Femur (tissue), 1 donor: Measurements from ENCODE around the gene LAMA5.

Experiments
- DNase-seq: peaks from one replicate; pipeline ENCODE4 v3.0.0-alpha.2; 2017

Gene LAMA5

DNA sequence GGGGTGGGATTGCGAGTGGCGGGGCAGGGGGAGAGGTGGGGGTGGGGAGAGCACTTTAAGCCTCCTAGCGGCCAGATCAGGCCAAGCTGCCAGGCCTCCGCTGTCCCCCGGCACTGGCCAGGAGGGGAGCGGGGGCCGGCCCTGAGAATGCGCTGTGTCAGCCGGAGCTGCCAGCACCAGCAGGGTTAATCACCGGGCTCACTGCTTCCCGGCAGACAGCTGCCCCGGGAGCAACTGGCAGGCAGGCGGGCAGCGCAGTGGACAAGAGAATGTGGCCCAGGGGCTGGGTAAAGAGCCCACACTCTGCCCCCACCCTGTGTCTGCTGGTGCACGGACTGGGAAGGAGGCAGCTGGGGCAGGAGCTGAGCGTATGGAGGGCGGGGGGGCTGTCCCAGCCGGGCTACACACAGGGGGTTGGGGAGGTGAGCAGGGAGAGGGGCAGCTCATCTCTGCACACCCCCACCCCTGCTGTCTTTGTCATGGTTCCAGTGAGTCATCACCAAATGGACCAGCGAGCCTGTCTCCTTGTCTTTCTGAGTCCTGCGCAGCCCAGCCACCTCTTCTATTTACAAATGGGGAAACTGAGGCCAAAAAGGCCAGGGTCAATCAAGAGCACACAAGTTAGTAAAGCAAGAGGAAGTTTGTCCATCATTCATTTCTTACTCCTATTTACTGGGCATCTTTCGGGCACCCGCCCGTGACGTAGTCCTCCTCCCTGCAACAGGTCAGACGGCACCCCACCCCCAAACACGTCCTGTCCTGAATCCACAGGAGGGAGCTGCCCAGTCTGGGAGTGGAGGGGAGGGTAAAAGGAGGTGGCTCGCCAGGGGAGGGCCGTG is 2.1 kb upstream of the LAMA5 start:
- peak; percentile 84 for DNase-seq

DNA sequence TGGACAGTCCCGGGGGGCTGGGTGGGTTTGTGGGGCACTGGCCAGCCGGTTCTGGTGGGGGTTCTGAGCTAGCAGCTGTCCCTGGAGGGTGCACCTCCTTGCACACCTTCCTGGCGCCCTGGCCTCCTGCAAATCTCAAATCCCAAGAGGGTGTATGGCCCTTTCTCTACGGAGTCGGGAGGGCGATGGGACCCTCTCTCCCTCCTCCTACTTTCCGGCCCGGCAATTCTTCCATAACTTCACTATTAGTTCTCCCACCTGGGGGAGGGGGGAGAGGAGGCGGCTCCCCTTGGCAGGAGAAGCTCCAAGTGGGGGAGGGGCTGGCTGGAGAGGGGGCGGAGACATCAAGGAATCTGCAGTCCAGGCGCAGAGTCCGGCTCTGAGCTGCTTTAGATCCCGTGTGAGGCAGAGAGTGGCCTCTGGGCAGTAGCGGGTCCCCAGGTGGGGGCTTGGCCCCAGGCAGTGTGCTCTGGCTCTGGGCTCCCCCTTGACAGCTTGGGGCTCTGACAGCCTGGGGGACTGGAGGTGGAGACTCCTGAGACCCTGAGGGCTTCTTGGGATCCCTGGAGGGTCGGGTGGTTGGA is 1.4 kb upstream of the LAMA5 start:
- DNase-seq = no peak

DNA sequence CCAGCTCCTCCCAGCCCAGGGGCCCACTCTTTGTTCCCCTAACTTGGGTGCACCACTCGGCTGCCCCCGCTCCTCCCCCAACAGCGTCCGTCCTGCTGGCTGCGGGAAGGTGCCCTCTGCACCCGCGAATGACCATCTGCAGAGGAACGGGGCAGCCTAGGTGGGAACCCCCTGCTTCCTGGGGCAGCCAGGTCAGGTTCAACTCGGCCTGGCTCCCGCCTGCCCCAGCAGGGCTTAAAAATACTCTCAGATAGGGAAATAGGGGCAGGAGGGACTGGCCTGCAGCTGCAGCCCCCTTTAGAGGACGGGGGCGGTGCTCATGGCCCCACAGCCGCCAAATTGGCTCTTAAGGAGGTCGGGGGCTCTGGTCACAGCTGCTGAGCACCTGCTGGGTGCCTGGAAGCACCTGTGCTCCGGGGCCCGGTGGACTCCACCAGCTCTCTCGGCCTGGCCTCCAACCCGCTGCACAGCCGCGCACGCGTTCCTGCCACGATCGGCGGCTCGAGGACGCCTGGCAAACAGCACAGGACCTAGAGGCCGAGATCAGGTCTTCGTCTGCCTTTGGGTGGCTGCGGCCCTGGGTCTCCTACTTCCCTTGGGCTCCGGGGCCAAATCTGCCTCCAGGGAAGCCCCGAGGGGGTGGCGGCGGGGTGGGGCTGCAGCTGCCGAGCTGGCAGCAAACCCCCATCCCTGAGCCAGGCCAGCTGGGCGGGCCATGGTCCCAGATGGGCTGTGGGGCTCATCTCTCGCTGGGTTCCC is 700 bp upstream of the LAMA5 start:
- DNase-seq = peak; percentile 65

GRCh38 chr20:62366370-62367135 is 559 bp downstream of the LAMA5 start:
- DNase-seq = peak; percentile 40

DNA sequence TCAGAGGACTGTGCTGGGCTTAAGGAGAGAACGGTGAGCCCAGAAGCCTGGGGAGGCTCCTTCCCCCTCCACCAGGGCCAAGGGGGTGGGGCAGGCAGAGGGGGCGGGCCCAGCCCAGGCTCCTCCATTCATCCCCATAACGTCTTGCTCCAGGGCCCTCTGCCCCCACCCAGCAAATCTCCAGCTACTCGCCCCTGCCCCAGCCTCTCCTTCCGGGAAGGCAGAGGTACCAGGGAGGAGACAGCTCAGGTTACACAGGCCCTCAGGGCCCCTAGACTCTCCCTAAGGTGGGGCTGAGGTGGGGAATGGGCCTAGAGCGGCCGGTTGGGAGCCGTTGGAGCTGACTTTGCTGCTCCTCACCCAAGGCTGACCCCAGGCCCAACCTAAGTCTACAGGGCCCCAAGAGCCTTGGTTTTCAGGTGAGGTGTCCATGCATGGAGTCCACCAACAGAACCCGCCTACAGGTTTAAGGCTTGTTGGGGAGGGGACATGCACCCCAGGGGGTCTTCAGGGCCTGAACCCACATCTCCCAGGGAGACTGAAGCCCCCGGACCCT is 1.2 kb downstream of the LAMA5 start:
- DNase-seq = peak; percentile 34

GRCh38 chr20:62364911-62365736 is 2.0 kb downstream of the LAMA5 start:
- no peak for DNase-seq

DNA sequence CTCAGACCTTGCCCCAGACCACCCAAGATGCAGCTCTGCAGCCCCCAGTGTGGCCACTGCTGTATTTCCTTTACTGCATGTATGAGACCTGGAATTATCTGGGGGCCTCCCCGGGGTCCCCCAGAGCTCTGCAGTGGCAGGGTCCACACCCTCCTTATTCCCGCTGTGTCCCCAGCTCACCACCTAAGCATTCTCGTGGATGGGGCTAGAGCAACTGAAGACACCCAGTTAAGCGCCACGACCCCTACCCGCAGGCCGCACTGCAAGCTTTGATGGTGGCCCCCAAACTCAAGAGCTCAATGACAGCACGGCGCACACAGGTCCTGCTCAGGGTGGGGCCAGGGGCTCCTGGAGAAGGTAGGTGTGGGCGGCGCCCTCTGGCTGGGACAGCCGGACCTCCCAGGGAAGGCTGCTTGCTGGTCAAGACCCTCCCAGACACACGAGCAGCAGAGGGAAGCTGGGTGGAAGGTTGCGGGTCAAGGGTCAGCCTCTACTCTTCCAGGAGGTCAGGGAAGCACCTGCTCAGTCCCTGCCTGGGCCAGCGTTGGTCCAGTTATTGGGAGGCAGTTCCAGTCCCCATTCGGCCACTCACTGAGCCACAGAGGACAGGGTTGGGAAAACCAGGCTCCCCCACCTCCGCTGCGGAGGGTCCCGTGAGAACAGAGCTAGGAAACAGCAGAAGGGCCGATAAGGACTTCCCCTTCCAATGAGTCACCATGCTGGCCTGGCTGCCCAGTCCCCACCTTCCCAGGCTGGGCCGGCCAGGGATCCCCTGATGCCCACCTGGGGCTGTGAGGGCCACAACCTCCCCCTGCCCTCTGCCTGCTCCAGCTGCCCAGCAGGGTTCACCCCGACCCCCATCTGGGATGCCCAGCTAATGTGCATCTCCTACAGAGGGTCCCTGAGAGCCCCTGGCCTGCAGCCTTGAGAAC is 2.9 kb downstream of the LAMA5 start:
- DNase-seq = no peak

DNA sequence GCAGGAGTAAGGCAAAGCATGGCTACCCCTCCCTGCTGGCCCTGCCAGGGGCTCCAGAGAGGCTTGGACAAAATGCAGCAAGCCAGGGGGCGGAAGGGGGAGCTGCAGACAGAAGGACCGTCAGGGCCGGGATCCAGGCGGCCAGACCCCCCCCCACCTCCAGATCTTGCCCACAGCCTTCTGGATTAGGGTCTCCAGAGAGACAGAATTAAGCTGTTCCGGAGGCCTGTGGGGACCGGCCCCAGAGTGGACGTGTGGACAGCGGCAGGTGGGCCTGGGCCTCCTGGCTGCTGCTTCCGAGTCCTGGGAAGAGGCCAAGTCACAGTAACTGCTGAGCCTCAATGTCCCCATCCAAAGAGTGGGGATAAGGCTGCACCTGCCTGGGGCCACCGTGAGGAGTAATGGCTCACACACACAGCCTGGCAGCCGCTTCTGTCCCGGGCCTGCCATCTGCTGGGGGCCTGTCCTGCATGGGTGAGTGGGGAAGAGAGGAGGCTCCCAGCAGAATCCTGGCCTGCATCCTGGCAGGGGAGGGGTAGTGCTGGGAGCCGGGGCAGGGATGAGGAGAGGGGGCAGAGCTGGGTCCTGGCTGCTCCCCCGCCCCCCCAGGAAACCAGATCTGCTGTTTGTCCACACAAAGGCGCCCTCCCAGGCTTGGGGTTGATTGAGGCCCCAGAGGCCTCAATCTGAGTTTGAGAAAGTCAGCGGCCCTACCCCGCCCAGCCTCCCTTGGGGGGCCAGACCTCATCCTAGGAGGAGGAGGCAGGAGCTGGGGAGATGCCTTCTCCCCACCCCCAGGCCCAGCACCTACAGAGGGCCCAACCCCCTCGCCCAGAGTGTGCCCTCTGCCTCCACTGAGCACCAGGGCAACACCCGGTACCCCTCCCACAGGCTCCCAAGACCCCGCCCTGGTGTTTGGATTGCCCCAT is 3.9 kb downstream of the LAMA5 start:
- no peak for DNase-seq

DNA sequence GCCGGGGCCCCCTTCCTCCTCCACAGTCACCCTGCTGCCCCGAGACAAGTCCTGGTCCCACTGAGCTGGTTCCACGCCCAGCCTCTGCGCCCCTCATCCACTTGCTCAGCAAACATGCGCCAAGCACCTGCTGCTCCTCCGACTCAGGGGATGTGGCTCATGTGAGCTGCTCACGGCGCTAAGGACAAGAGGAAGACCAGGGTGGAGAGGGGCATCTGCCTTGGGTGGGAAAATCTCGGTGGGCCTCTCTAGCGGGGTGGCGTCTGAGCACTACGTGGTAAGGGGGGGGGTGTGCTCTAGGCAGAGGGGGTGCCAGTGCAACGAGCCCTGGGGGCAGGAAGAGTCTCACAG is 4.5 kb downstream of the LAMA5 start:
- DNase-seq = peak; percentile 45

- no peak for DNase-seq
These were observed 5.1 kb downstream of the LAMA5 start for GRCh38 chr20:62361799-62362589.

DNA sequence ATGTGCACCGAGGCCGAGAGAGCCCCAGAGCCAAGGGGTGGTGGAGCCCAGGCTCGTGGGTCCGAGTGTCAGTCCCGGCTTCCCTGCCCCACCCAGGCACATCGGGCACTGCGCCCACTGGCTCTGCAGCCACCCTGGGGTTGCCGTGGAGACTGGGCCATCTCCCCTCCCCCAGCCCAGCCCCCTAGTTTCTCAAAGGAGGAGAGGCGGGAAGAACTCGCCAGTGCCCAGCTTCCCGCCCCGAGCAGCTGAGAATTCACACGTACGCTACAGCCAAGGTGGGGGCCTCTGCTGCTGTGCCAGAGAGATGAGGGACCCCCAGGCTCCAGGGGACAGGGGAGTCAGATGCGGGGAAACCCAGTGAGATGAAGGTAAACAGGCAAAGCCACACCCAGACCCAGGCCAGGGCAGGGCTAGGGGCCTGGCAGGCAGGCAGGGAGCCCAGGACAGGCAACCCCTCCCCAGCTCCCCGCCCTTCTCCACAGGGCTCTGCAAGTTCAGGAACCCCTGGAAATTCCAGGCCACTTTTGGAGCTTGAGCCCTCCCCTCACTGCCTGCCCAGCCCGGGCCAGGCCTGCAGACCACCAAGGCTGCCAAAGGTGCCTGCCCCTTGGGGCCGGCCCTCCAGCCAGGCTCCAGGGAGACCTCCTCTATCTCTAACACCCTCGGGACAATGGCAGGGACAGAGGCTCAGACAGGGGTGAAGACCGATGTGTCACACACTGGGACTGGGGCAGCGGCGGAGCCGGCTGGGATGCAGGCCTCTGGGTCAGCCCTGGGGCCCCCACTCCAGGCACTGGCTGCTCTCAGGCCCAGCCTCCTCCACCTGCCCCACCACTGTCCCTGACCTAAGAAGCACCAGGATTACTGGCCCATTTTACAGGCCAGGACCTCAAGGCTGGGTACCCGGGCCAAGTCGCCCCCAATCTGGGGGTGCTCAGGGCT is 6.0 kb downstream of the LAMA5 start:
- peak; percentile 57 for DNase-seq

DNA sequence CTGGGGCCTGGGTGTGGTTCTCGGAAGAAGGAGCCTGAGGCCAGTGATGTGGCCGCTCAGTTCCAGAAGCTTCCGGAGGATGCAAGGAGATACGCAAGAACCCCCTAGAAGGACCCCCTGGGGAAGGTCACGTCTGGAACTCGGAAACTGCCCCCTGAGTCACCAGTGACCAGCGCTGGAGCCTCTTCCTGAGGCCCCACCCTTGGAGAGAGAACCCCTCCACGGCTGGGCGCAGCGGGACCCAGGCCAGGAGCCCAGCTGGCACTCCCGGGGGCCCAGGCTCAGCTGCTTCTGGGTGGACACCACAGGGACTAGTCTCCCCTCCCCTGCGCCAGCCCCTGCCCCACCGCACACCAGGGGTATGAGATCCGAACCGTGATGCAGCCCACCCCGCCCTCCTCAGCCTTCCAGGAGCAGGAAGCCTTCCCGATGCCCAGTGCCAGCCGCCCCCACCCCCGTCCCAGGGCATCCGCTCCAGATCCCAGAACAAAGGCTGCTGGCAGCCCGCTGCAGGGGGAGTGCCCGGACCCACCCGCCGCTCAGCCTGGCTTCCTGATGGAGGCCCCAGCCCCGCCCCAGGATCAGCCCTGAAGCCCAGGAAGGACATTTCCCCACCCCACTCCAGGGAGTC is 7.5 kb downstream of the LAMA5 start:
- DNase-seq = peak; percentile 55

GRCh38 chr20:62359043-62359490 is 8.0 kb downstream of the LAMA5 start:
- DNase-seq = no peak

DNA sequence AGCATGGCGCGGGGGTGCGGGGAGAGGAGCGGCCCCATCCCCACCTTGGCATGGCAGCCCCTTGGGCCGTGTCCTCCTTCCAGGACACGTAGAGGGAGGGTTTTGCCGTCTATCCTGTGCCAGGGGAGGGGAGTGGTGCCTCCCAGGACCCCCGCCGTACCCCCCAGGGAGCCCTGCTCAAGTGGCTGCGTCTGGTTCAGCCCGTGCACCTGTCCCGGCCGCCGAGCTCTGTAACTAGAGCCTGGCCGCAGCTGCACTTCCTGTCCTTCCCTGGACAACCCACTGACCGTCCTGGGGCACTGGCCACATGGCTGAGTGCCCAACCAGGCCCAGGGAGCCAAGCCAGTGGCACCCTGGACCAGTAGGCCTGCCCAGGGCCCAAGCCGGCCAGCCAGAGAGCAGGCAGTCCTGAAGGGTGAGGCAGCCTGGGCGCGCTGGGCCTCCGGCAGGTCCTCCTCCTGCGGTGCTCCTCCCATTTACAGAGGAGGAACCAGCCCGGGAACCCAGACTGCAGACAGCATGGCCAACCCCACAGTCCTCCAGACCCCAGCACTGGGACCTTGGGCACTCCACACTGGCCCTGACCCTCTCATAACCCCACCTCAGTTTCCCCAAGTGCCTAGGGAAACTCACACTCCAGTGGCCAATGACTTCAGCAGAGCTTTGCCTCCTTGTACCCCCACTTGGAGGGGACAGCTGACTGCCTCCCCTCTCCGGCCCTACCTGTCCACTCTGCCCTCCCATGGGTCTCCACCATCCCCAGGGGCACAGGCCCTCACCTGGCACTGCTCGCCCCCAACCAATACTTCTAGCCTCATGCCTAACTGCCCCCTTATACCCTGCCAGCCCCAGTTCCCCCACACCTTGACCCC is 8.7 kb downstream of the LAMA5 start:
- peak; percentile 75 for DNase-seq

GRCh38 chr20:62357681-62358080 is 9.4 kb downstream of the LAMA5 start:
- peak; percentile 51 for DNase-seq

DNA sequence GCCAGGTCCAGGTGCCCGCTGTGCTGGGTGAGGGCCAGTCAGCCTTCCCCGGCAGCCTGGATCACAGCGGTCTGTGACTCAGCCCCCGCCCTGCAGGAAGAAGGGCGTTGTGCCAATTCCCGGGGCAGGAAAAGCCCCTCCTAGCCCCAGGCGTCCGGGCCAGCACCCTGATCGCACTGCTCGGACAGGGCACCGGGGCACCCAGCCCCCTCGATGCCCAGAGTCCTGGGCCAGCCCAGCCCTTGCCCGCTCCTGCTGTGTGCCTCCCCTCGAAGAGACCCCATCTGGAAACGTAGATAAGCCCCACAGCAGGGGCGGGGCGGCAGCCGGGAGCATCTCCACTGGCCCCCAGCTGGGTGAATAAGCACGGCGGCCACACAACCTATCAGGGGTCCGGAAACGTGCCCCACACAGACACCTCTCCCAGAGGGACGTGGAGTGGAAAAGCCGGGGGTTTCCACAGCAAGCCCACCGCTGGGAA is 9.9 kb downstream of the LAMA5 start:
- DNase-seq = peak; percentile 75
